Measurements from ENCODE around the gene UMODL1. TPM values are rescaled to one million over a fixed set of nuclear protein-coding genes. Genes with fewer than 3 reads are reported as not detected.

UMODL1 gene
- total RNA-seq, 1 experiment from 2014 or later, result 0.18 TPM

- ChIA-PET POLR2A (interaction anchor here (0.7 kb wide), 1 partner anchor 14 kb away, joined by 5 read pairs; no protein-coding TSS in a partner anchor), CTCF (no interaction called here)
- Histone ChIP-seq H3K9me3 (ENCODE audit: control insufficient read depth, insufficient read depth, low read depth, low read length) (no peaks in the 10 kb centered on the region), H3K27ac (ENCODE audit: low read length) (no peak overlapping the region), H3K27me3 (ENCODE audit: control insufficient read depth, insufficient read depth, low read length) (no peaks in the 10 kb centered on the region), H3K4me1 (ENCODE audit: control insufficient read depth, insufficient read depth, low read length) (no peaks in the 10 kb centered on the region), H3K4me3 (ENCODE audit: low read depth in 2 of 2, low read length in 2 of 2) (no peak overlapping the region), H3K36me3 (ENCODE audit: control insufficient read depth, insufficient read depth, low read length) (no peaks in the 10 kb centered on the region)
- DNase-seq (ENCODE audit: low read depth, low spot score) (no peak), ATAC-seq (no peak)
- TF ChIP-seq, protein P1, sequence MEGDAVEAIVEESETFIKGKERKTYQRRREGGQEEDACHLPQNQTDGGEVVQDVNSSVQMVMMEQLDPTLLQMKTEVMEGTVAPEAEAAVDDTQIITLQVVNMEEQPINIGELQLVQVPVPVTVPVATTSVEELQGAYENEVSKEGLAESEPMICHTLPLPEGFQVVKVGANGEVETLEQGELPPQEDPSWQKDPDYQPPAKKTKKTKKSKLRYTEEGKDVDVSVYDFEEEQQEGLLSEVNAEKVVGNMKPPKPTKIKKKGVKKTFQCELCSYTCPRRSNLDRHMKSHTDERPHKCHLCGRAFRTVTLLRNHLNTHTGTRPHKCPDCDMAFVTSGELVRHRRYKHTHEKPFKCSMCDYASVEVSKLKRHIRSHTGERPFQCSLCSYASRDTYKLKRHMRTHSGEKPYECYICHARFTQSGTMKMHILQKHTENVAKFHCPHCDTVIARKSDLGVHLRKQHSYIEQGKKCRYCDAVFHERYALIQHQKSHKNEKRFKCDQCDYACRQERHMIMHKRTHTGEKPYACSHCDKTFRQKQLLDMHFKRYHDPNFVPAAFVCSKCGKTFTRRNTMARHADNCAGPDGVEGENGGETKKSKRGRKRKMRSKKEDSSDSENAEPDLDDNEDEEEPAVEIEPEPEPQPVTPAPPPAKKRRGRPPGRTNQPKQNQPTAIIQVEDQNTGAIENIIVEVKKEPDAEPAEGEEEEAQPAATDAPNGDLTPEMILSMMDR (IDR thresholded peaks at IDR 0.05), result no peak
- no peak for TF ChIP-seq POLR2AphosphoS5 (IDR thresholded peaks at IDR 0.05; ENCODE audit: low read depth, low read length)
- TF ChIP-seq REST (IDR thresholded peaks at IDR 0.05; ENCODE audit: insufficient read depth in 1 of 2, low read depth in 2 of 2, low read length in 1 of 2), result no peak
- TF ChIP-seq SIN3A (IDR thresholded peaks at IDR 0.05; ENCODE audit: borderline replicate concordance, insufficient read depth, low read depth, low read length), result no peak
- TF ChIP-seq TCF7L2 (IDR thresholded peaks at IDR 0.05; ENCODE audit: low read depth, low read length), result no peak
- no TSS peak for BruUV-seq (replicated peaks)
- in situ Hi-C loops (cut with HindIII; ENCODE audit: low pct_unique_long_range_greater_than_20kb, low sequenced_read_pairs), result no loop called here
- intact Hi-C loops (cut with micrococcal nuclease; ENCODE audit: unreplicated experiment), result loop anchor here (10.0 kb wide), 1 partner anchor 73 kb away; no protein-coding TSS in a partner anchor
Measured at GRCh38 chr21:42032266-42032665, 38.9 kb upstream of the UMODL1 start.

GRCh38 chr21:42032968-42033367 lies 38.1 kb upstream of the UMODL1 start:
- H3K27me3 ChIP-seq (ENCODE audit: control insufficient read depth, insufficient read depth, low read length), result no peaks in the 10 kb centered on the region
- no peaks in the 10 kb centered on the region for H3K36me3 ChIP-seq (ENCODE audit: control insufficient read depth, insufficient read depth, low read length)
- no peak overlapping the region for H3K4me3 ChIP-seq (ENCODE audit: low read depth in 2 of 2, low read length in 2 of 2)
- H3K27ac ChIP-seq (ENCODE audit: low read length), result no peak overlapping the region
- no peak for DNase-seq (ENCODE audit: low read depth, low spot score)
- no peaks in the 10 kb centered on the region for H3K4me1 ChIP-seq (ENCODE audit: control insufficient read depth, insufficient read depth, low read length)
- ChIA-PET CTCF (no interaction called here), POLR2A (no interaction called here)
- in situ Hi-C loops (cut with HindIII; ENCODE audit: low pct_unique_long_range_greater_than_20kb, low sequenced_read_pairs), result no loop called here
- no peak for TF ChIP-seq TCF7L2 (IDR thresholded peaks at IDR 0.05; ENCODE audit: low read depth, low read length)
- H3K9me3 ChIP-seq (ENCODE audit: control insufficient read depth, insufficient read depth, low read depth, low read length), result no peaks in the 10 kb centered on the region
- BruUV-seq (replicated peaks), result no TSS peak
- ATAC-seq, result no peak
- intact Hi-C loops (cut with micrococcal nuclease; ENCODE audit: unreplicated experiment), result loop anchor here (10.0 kb wide), 1 partner anchor 72 kb away; no protein-coding TSS in a partner anchor

GRCh38 chr21:42036313-42036712 lies 34.8 kb upstream of the UMODL1 start:
- H3K4me3 ChIP-seq (ENCODE audit: low read depth in 2 of 2, low read length in 2 of 2), result no peak overlapping the region
- intact Hi-C loops (cut with micrococcal nuclease; ENCODE audit: unreplicated experiment), result loop anchor here (10.0 kb wide), 1 partner anchor 68 kb away; no protein-coding TSS in a partner anchor
- ChIA-PET CTCF (no interaction called here), POLR2A (no interaction called here)
- ATAC-seq, result no peak
- no peaks in the 10 kb centered on the region for H3K9me3 ChIP-seq (ENCODE audit: control insufficient read depth, insufficient read depth, low read depth, low read length)
- TF ChIP-seq REST (IDR thresholded peaks at IDR 0.05; ENCODE audit: insufficient read depth in 1 of 2, low read depth in 2 of 2, low read length in 1 of 2) (no peak), POLR2AphosphoS5 (IDR thresholded peaks at IDR 0.05; ENCODE audit: low read depth, low read length) (no peak), SIN3A (IDR thresholded peaks at IDR 0.05; ENCODE audit: borderline replicate concordance, insufficient read depth, low read depth, low read length) (no peak), TCF7L2 (IDR thresholded peaks at IDR 0.05; ENCODE audit: low read depth, low read length) (no peak)
- TF ChIP-seq, protein P1 (IDR thresholded peaks at IDR 0.05), result no peak
- no peaks in the 10 kb centered on the region for H3K4me1 ChIP-seq (ENCODE audit: control insufficient read depth, insufficient read depth, low read length)
- no peak for DNase-seq (ENCODE audit: low read depth, low spot score)
- in situ Hi-C loops (cut with HindIII; ENCODE audit: low pct_unique_long_range_greater_than_20kb, low sequenced_read_pairs), result no loop called here
- H3K27ac ChIP-seq (ENCODE audit: low read length), result no peak overlapping the region
- no peaks in the 10 kb centered on the region for H3K36me3 ChIP-seq (ENCODE audit: control insufficient read depth, insufficient read depth, low read length)
- BruUV-seq (replicated peaks), result no TSS peak
- no peaks in the 10 kb centered on the region for H3K27me3 ChIP-seq (ENCODE audit: control insufficient read depth, insufficient read depth, low read length)
